Smooth muscle cell of the brain vasculature (primary cell): Measurements from ENCODE around the gene LRRC37A.
A peak's percentile ranks its signal among the peaks of the same experiment; 100 is the strongest.
"Not testable (repeated sequence)": the region's sequence is repeated elsewhere in the genome, so short reads cannot be mapped to it uniquely, and the experiment has no call there.

ENCODE experiments used
- DNase-seq: peaks from one replicate; pipeline ENCODE4 v3.0.0-alpha.2; 2012; ENCODE audit warnings: low read depth, low spot score

The LRRC37A gene

GRCh38 chr17:46294831-46295230 lies at the start of gene LRRC37A:
TSS of gene LRRC37A (plus strand) at chr17:46295131. CDS start at chr17:46295134, 3 bp downstream.
- DNase-seq: not testable (repeated sequence)

- not testable (repeated sequence) for DNase-seq
Observed at GRCh38 chr17:46249153-46249552, 45.8 kb upstream of the LRRC37A start.

- not testable (repeated sequence) for DNase-seq
Observed at GRCh38 chr17:46252804-46253203, 42.1 kb upstream of the LRRC37A start.

GRCh38 chr17:46253722-46254121 lies 41.2 kb upstream of the LRRC37A start:
- DNase-seq: not testable (repeated sequence)

DNA sequence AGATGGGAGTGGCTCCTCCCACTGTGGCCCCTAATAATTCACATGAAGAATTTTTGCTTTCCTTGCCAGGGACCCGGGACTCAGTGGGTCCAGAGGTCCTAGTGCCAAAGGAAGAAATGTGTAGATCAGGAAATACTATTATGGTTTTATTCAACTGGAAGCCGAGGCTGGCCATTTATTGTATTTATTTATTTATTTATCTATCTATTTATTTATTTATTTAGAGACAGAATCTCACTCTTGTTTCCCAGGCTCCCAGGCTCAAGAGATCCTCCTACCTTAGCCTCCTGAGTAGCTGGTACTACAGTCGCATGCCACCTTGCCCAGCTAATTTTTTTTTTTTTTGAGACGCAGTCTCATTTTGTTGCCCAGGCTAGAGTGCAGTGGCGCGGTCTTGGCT lies 40.7 kb upstream of the LRRC37A start:
- DNase-seq: not testable (repeated sequence)

GRCh38 chr17:46256369-46256768 lies 38.6 kb upstream of the LRRC37A start:
- DNase-seq: not testable (repeated sequence)

GRCh38 chr17:46259845-46260661 lies 34.9 kb upstream of the LRRC37A start:
- not testable (repeated sequence) for DNase-seq

DNA sequence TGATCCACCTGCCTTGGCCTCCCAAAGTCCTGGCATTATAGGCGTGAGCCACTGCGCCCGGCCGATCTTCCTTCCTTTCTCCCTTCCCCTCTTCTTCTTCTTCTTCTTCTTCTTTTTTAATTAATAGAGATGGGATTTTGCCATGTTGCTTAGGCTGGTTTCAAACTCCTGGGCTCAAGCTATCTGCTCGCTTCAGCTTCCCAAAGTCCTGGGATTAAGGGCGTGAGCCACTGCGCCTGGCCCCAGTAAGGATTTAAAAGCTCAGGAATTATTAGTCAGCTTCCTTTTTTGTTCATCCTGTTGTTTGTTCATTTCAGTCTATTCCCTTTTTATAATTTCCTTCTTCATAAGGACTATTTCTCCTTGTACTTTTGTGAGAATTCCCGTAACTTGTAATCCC lies 32.7 kb upstream of the LRRC37A start:
- DNase-seq: no peak

- no peak for DNase-seq
Observed at GRCh38 chr17:46264456-46265198, 30.3 kb upstream of the LRRC37A start.

GRCh38 chr17:46266063-46266655 lies 28.8 kb upstream of the LRRC37A start:
- not testable (repeated sequence) for DNase-seq

DNA sequence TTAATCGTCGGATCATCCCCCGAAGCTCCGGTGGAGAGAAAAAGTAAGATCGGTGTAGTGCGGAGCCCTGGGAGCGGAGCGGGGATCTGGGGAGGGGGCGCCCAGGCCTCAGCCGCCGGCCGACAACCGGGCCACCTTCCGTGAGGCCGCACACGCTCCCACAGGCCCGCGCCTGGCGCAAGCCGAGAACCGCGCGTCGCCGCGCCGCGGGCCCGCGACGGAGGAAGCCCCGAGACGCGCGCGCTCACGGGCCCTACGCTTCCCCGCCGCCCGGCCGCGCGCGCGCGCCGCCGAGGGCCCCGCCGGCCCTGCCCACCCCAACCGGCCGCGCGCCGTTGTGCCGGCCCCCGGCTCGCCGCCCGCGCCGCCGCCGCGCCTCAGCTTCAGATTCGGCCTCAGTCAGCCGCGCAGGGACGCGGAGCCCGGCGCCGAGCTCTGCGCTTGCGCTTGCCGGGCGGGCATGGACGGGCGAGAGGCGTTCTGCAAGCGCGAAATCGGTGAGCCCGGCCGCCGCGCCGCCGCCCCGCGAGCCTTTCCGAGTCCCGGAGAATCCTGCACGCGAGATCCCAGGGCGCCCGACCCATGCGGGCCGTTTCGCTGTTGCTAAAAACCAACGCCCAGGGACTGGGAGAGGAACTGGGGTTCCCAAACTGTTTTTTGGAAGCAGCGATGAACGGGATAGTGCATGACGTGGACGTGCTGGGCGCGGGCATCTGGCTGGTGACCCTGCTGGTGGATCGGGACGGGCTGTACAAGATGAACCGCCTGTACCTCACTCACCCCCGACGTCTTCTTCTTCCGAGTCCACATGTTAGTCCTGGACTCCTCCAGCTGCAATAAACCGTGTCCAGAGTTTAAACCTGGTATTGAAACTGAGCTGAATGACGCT lies 28.0 kb upstream of the LRRC37A start:
- peak; percentile 71 for DNase-seq

- no peak for DNase-seq
Observed at GRCh38 chr17:46270032-46270431, 24.9 kb upstream of the LRRC37A start.

DNA sequence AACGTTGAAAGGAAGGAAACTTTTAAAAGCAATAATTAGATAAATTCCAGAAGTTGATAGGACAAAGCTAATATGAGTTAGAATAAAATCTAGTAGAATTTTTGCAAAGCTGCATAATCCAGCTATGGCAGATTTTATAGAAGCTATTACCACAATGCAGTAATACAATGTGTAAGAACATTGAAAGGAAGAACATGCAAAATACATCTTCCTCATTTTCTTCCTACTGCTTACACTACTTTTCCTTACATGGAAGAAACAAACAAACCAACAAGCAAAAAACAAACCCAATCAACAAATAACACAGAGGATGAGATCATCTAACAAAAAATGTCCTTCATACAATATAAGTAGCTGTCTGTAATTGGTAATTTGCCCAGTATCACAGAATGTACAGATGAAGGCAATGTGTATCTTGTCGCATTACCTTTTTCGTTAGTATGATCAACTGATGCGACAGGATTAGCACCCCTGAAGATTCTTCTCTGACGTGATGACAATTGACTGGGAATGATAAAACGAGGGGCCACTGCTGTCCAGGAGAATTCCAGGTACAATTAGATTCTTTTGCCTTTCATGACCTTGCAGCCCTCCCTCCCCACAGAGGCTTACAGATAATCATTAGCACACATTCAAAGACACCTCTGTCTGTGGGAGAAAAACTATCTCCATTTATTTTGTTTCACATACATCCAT lies 21.2 kb upstream of the LRRC37A start:
- no peak for DNase-seq

DNA sequence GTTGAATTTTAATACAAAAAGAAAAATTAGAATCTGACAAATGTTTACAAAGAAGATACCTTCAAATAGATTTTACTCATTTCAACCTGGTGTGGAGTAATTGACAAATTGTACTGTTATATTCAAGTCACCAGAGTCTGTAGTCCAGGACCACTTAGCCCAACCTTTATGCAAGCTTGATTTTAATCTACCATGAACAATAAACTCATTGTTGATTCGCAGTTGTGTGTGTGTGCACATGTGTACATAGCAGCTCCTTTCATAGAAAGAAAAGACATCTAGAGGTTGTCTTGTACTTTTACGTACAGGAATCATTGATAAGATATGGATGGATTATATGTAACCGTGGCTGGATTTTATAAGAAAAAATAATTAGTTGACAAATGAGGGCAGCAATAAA lies 20.7 kb upstream of the LRRC37A start:
- no peak for DNase-seq

DNA sequence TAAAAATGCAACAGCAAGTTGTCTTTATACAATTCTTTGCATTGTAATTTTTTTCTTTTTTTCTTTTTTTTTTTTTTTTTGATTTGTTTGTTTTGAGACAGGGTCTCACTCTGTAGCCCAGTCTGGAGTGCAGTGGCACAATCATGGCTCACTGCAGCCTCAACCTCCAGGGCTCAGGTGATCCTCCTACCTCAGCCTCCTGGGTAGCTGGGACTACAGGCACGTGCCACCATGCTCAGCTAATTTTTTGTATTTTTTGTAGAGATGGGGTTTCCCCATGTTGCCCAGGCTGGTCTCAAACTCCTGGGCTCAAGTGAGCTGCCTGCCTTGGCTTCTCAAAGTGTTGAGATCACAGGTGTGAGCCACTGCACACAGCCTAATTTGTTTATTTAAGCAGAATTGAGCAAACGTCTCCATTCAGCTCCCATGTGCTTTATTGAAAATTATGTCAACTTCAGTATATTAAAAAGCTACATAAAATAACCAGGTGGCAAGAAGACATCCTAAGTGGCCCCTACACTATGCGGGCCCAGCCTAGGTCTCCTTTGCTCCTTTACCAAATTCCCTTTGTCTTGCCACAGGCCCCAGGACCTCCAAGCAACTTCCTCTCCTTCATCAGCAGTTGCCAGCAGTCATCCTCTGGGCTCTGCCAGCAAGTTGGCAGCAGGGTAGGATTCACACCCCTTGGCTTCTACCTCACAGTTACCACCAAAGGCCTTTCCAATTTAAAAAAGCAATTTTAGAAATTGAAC lies 18.0 kb upstream of the LRRC37A start:
- not testable (repeated sequence) for DNase-seq

DNA sequence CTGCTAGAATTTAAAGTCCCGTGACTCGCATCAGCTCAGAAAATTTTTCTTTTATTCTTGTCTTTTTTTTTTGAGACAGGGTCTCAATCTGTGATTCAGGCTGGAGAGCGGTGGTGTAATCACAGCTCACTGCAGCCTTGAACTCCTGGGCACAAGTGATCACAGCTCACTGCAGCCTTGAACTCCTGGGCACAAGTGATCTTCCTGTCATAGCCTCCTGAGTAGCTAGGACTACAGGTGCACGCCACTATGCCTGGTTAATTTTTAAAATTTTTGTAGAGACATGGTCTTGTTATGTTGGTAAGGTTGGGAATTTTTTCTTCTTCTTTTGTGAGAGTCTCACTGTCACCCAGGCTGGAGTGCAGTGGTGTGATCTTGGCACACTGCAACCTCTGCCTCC lies 13.6 kb upstream of the LRRC37A start:
- DNase-seq: not testable (repeated sequence)

- not testable (repeated sequence) for DNase-seq
Observed at GRCh38 chr17:46282635-46283034, 12.3 kb upstream of the LRRC37A start.

DNA sequence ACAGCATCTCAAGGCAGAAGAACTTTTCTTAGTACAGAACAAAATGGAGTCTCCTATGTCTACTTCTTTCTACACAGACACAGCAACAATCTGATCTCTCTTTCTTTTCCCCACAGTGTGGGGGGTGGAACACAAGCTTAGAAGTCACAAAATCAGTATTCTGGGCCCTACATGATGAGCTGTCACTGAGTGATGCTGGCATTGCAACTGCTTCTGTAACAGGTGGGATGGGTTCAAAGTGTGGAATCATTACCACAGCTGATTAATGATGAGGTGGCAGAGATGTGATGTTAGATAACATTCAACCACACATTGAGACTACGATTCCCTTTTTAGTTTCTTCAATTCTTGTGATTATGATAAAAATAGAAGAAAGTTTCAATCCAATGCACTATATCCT lies 10.5 kb upstream of the LRRC37A start:
- DNase-seq: not testable (repeated sequence)

DNA sequence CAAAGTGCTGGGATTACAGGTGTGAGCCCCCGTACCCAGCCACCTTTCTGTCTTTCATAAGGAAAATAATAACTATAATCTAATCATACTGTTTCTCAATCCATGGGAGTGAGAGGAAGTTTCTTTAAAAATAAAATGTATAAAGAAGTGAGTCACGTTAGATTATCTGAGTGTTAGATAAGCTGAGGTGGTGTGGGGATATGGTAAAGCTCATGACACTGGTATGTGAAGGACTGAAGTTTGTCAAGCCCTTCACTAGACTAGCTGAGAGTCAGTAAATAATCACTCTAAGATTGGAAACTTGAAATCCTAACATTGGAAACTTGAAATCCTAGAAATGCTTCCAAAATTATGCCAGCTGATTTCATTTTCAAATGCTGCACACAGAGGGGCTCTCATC lies 9.4 kb upstream of the LRRC37A start:
- not testable (repeated sequence) for DNase-seq

- peak; percentile 57 for DNase-seq
Observed at GRCh38 chr17:46286764-46287221, 8.1 kb upstream of the LRRC37A start.
